GM12878 (cell line): ENCODE results near the gene LDB3. TPM values are rescaled to one million over a fixed set of nuclear protein-coding genes. Genes with fewer than 3 reads are reported as not detected.

Experiments
- ATAC-seq: fragments of 200-7000 bp; cut with Tn5 transposase; 3 replicates; pipeline ENCODE4 v1.9.1; 2020; ENCODE audit warnings: mild to moderate bottlenecking, moderate library complexity
- BruUV-seq: library from RNA; stranded (reverse); fragments of 400-500 nt; replicated peaks from 2 replicates; lab custom pipeline; 2021; lab: Mats Ljungman, UMichigan
- CTCF ChIA-PET: fragments of 300-600 bp; sonication (Branson Sonifier 250); formaldehyde crosslinking; extraction: SDS; loops from one replicate; lab custom pipeline; 2021; ENCODE audit warnings: inconsistent platforms; lab: Yijun Ruan, JAX
- POLR2A ChIA-PET: fragments of 350-600 bp; formaldehyde crosslinking; extraction: SDS; loops from one replicate; lab custom pipeline; 2021; ENCODE audit warnings: inconsistent platforms; lab: Charles Lee
- RAD21 ChIA-PET: fragments of 300-600 bp; sonication (Branson Sonifier 250); formaldehyde crosslinking; loops from one replicate; lab custom pipeline; 2023; ENCODE audit warnings: antibody characterized with exemption; ENCODE audit not compliant: unreplicated experiment; lab: Charles Lee
- SMC1A ChIA-PET: fragments of 300-600 bp; sonication (Branson Sonifier 250); formaldehyde crosslinking; loops from one replicate; lab custom pipeline; 2023; ENCODE audit not compliant: unreplicated experiment, uncharacterized antibody; lab: Charles Lee
- DNase-seq: peaks from one replicate; pipeline ENCODE4 v3.0.0-alpha.2; 2011; ENCODE audit warnings: low read depth, low spot score
- FAIRE-seq: peaks from 3 replicates; lab custom pipeline; 2011; peaks lifted over from hg19 to GRCh38; lab: Jason Lieb, UNC
- H2AFZ ChIP-seq: 2 replicates; pipeline ENCODE4 v1.6.0; 2011; ENCODE audit warnings: low read depth, low read length, control low read depth; ENCODE audit not compliant: control insufficient read depth
- H3K27ac ChIP-seq: 2 replicates; pipeline ENCODE4 v1.5.1; 2011; ENCODE audit warnings: control low read depth; ENCODE audit not compliant: control insufficient read depth, insufficient read depth
- H3K27me3 ChIP-seq, 2 experiments: replicated peaks in 1 of 2; 2 replicates each; pipeline versions ENCODE4 v1.6.0 to v1.6.1; 2011; ENCODE audit warnings: low read length in 1 of 2; ENCODE audit not compliant: control insufficient read depth in 2 of 2, insufficient read depth in 2 of 2
- H3K36me3 ChIP-seq, 2 experiments: 2 replicates each; pipeline ENCODE4 v1.5.1; 2011; ENCODE audit warnings: low read length in 1 of 2; ENCODE audit not compliant: control insufficient read depth in 2 of 2, insufficient read depth in 2 of 2
- H3K4me1 ChIP-seq: 2 replicates; pipeline ENCODE4 v1.6.1; 2011; ENCODE audit warnings: mild to moderate bottlenecking, low read length, moderate library complexity, mixed read lengths; ENCODE audit not compliant: control insufficient read depth, insufficient read depth
- H3K4me2 ChIP-seq: 2 replicates; pipeline ENCODE4 v1.6.0; 2011; ENCODE audit warnings: control low read depth; ENCODE audit not compliant: control insufficient read depth, insufficient read depth
- H3K4me3 ChIP-seq: fragments of 200-600 bp; sonication (generic); 2 replicates; pipeline ENCODE4 v1.5.1; 2016
- H3K79me2 ChIP-seq: 2 replicates; pipeline ENCODE4 v1.6.0; 2011; ENCODE audit warnings: low read length; ENCODE audit not compliant: control insufficient read depth, insufficient read depth
- H3K9ac ChIP-seq: 2 replicates; pipeline ENCODE4 v1.8.0; 2011; ENCODE audit warnings: low read length, control low read depth, mixed read lengths; ENCODE audit not compliant: control insufficient read depth, insufficient read depth
- H3K9me3 ChIP-seq: replicated peaks from 3 replicates; pipeline ENCODE4 v1.5.1; 2011; ENCODE audit warnings: mild to moderate bottlenecking, low read length; ENCODE audit not compliant: control insufficient read depth, insufficient read depth
- H4K20me1 ChIP-seq: 2 replicates; pipeline ENCODE4 v1.6.0; 2011; ENCODE audit not compliant: control insufficient read depth, insufficient read depth
- ATF7 ChIP-seq: fragments of 450-650 bp; IDR thresholded peaks from 2 replicates; pipeline ENCODE4 v1.6.1; 2016; ENCODE audit warnings: low read depth, mild to moderate bottlenecking
- CREM ChIP-seq: IDR thresholded peaks from 2 replicates; pipeline ENCODE4 v1.6.1; 2014; ENCODE audit warnings: antibody characterized with exemption, low read depth
- FOXK2 ChIP-seq: fragments of 450-650 bp; IDR thresholded peaks from 2 replicates; pipeline ENCODE4 v1.6.1; 2017; ENCODE audit warnings: mild to moderate bottlenecking, moderate library complexity
- PAX8 ChIP-seq: fragments of 450-650 bp; IDR thresholded peaks from 2 replicates; pipeline ENCODE4 v1.6.1; 2017; ENCODE audit warnings: mild to moderate bottlenecking, moderate library complexity
- RBBP5 ChIP-seq: fragments of 200-600 bp; sonication (generic); conservative IDR thresholded peaks from 2 replicates; pipeline ENCODE4 v1.6.1; 2016
- ZNF274 ChIP-seq: IDR thresholded peaks from one replicate; pipeline ENCODE4 v1.8.0; 2011; ENCODE audit not compliant: insufficient read length, insufficient read depth
- WGBS: methylation state at CpG from one replicate; pipeline ENCODE4 v1.1.6; 2016; ENCODE audit warnings: low lambda C conversion rate; ENCODE audit not compliant: insufficient replicate concordance, insufficient coverage; ENCODE audit errors: missing lambda C conversion rate; 5-methylcytosine and 5-hydroxymethylcytosine counted together
- in situ Hi-C: fragments of 300-500 bp; cut with MboI; formaldehyde crosslinking; loops from 9 replicates; pipeline ENCODE4 v1.14.3; 2018; ENCODE audit warnings: mixed read lengths
- intact Hi-C: fragments of 100-400 bp; cut with micrococcal nuclease; formaldehyde crosslinking; loops from one replicate; pipeline ENCODE4 v1.14.2; 2022; ENCODE audit not compliant: unreplicated experiment
- polyA plus RNA-seq, 11 experiments: library from polyadenylated mRNA; depleted of rRNA in 4 of 11; unstranded in 6 of 11; stranded (reverse) in 5 of 11; fragments of >200 nt; fragmentation: Nextera tagmentation in 4 of 11; fragmentation: Illumina TruSeq in 1 of 11; extraction: Ambion mirVana in 4 of 11; extraction: Trizol in 1 of 11; gene quantifications; 1 replicate in 1 of 11; 2 replicates in 10 of 11; pipeline versions ENCODE4 v1.2.1 to v1.2.3, GENCODE V29; 2011 to 2016; ENCODE audit warnings: inconsistent platforms in 2 of 11, missing spikeins in 2 of 11, low read depth in 1 of 11
- total RNA-seq, 4 experiments: library from RNA; depleted of rRNA in 3 of 4; stranded (reverse); fragments of >200 nt in 3 of 4; fragmentation: Illumina TruSeq in 1 of 4; extraction: Trizol in 1 of 4; gene quantifications; 2 replicates each; pipeline versions ENCODE4 v1.2.1 to v1.2.3, GENCODE V29; 2013 to 2021
- TF ChIP-seq, protein P1 (sequence below): fragments of 450-650 bp; IDR thresholded peaks from 2 replicates; pipeline ENCODE4 v1.6.1; 2018; ENCODE audit warnings: borderline replicate concordance, mild to moderate bottlenecking; ENCODE audit not compliant: partially characterized antibody
- TF ChIP-seq, protein P2 (sequence below): fragments of 150-350 bp; IDR thresholded peaks from 2 replicates; pipeline ENCODE4 v1.6.1; 2016; ENCODE audit warnings: low read depth, low read length

Gene LDB3
- total and polyA plus RNA-seq, 10 of the 15 experiments (the other 5 are each of a cell fraction or from before 2014, with no cell fraction given) = 0.02 to 0.07 (median 0.04) TPM; not detected in 1

DNA sequence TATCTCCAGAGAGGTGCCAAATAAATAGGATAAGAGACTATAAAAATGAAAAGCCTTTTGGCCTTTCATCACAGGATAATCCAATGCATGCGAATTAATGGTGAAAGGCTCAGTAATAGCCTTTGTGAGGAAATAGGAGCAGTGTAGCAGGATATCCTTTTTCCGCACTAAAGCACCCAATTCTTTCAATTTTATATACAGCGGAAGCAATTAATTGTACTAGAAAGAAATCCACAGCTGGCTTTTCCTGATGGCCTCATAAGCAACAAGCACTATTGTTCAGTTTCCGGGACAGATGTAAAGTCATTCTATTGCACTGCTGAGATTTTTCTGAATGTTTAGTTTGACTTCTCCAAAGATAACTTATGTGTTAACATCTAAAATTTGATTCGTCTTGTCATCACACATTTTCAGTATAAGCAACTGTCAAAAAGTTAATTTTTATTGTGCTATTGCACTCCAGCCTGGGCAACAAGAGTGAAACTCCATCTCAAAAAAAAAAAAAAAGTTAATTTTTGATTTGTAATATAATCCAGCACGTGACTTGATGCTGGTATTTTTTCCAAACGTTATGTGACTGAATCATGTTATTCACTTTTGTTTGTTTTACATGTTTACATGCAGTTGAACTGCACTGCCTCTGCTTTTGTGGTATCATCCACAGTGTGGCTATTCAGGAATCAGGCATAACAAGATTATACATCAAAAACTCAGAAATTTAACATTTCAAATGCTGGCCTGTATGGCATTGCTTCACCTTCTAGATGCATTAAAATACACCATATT, 79.7 kb downstream of the LDB3 start:
- DNase-seq (no peak), FAIRE-seq (no peak), ATAC-seq (no peak)
- H4K20me1 ChIP-seq = no peaks in the 10 kb centered on the region
- H3K4me2 ChIP-seq = no peak overlapping the region
- CTCF ChIA-PET = interaction anchor here (0.6 kb wide), 1 partner anchor 158 kb away, joined by 4 read pairs; no protein-coding TSS in a partner anchor
- H3K9ac ChIP-seq = no peak overlapping the region
- no peaks in the 10 kb centered on the region for H3K27me3 ChIP-seq
- no peaks in the 10 kb centered on the region for H3K36me3 ChIP-seq
- SMC1A ChIA-PET = no interaction called here
- intact Hi-C loops = no loop called here
- H3K27ac ChIP-seq = no peak overlapping the region
- WGBS = 42% methylated on average over 7 of the region's 7 CpGs
- in situ Hi-C loops = no loop called here
- H3K9me3 ChIP-seq = no peaks in the 10 kb centered on the region
- POLR2A ChIA-PET = interaction anchor here (0.6 kb wide), 1 partner anchor 291 kb away, joined by 5 read pairs; no protein-coding TSS in a partner anchor
- no peaks in the 10 kb centered on the region for H3K79me2 ChIP-seq
- no TSS peak for BruUV-seq
- peaks cover 8% of the 10 kb centered on the region for H3K4me1 ChIP-seq
- RAD21 ChIA-PET = no interaction called here
- no peak overlapping the region for H3K4me3 ChIP-seq
- TF ChIP-seq, protein P1, sequence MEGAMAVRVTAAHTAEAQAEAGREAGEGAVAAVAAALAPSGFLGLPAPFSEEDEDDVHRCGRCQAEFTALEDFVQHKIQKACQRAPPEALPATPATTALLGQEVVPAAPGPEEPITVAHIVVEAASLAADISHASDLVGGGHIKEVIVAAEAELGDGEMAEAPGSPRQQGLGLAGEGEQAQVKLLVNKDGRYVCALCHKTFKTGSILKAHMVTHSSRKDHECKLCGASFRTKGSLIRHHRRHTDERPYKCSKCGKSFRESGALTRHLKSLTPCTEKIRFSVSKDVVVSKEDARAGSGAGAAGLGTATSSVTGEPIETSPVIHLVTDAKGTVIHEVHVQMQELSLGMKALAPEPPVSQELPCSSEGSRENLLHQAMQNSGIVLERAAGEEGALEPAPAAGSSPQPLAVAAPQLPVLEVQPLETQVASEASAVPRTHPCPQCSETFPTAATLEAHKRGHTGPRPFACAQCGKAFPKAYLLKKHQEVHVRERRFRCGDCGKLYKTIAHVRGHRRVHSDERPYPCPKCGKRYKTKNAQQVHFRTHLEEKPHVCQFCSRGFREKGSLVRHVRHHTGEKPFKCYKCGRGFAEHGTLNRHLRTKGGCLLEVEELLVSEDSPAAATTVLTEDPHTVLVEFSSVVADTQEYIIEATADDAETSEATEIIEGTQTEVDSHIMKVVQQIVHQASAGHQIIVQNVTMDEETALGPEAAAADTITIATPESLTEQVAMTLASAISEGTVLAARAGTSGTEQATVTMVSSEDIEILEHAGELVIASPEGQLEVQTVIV = no peak
- TF ChIP-seq ZNF274 (no peak), FOXK2 (no peak), CREM (no peak), RBBP5 (no peak), ATF7 (no peak), PAX8 (no peak)
- TF ChIP-seq, protein P2, sequence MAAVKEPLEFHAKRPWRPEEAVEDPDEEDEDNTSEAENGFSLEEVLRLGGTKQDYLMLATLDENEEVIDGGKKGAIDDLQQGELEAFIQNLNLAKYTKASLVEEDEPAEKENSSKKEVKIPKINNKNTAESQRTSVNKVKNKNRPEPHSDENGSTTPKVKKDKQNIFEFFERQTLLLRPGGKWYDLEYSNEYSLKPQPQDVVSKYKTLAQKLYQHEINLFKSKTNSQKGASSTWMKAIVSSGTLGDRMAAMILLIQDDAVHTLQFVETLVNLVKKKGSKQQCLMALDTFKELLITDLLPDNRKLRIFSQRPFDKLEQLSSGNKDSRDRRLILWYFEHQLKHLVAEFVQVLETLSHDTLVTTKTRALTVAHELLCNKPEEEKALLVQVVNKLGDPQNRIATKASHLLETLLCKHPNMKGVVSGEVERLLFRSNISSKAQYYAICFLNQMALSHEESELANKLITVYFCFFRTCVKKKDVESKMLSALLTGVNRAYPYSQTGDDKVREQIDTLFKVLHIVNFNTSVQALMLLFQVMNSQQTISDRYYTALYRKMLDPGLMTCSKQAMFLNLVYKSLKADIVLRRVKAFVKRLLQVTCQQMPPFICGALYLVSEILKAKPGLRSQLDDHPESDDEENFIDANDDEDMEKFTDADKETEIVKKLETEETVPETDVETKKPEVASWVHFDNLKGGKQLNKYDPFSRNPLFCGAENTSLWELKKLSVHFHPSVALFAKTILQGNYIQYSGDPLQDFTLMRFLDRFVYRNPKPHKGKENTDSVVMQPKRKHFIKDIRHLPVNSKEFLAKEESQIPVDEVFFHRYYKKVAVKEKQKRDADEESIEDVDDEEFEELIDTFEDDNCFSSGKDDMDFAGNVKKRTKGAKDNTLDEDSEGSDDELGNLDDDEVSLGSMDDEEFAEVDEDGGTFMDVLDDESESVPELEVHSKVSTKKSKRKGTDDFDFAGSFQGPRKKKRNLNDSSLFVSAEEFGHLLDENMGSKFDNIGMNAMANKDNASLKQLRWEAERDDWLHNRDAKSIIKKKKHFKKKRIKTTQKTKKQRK = no peak
- no peak overlapping the region for H2AFZ ChIP-seq
